Measurements from ENCODE around the gene YLPM1. TPM values are rescaled to one million over a fixed set of nuclear protein-coding genes. Genes with fewer than 3 reads are reported as not detected.
A peak's percentile ranks its signal among the peaks of the same experiment; 100 is the strongest.

Gene YLPM1
- total RNA-seq, 1 donor from 2014 or later = 88.3 TPM

DNA sequence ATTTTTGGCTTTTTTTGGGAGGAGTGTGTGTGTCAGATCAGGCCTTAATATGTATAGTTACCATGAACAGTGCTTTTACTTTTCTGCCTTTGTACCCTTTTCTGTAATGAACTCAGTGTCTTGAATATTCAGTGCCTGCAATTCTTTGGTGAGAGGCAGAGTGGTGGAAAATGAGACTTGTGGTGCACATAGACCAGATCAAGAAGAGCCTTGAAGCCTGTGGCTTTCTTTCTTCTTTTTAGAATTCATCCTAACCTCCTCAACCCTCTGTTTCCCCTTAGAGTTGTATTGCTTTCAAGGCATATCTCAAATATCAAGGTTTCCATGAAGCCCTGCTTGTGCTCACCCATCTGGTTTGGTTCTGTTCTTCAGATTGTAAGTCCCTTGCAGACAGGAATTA, 2.6 kb downstream of the YLPM1 start:
- Mint-ChIP-seq H3K27ac (ENCODE audit: unreplicated experiment) (peak overlapping the region; percentile 50), H3K9me3 (ENCODE audit: unreplicated experiment) (no peaks in the 10 kb centered on the region), H3K4me1 (ENCODE audit: unreplicated experiment) (peaks cover 49% of the 10 kb centered on the region), H3K36me3 (ENCODE audit: unreplicated experiment) (peaks cover 9% of the 10 kb centered on the region), H3K4me3 (ENCODE audit: unreplicated experiment) (peak overlapping the region; percentile 90), H3K27me3 (ENCODE audit: unreplicated experiment) (no peaks in the 10 kb centered on the region)
- TF ChIP-seq, protein P1, sequence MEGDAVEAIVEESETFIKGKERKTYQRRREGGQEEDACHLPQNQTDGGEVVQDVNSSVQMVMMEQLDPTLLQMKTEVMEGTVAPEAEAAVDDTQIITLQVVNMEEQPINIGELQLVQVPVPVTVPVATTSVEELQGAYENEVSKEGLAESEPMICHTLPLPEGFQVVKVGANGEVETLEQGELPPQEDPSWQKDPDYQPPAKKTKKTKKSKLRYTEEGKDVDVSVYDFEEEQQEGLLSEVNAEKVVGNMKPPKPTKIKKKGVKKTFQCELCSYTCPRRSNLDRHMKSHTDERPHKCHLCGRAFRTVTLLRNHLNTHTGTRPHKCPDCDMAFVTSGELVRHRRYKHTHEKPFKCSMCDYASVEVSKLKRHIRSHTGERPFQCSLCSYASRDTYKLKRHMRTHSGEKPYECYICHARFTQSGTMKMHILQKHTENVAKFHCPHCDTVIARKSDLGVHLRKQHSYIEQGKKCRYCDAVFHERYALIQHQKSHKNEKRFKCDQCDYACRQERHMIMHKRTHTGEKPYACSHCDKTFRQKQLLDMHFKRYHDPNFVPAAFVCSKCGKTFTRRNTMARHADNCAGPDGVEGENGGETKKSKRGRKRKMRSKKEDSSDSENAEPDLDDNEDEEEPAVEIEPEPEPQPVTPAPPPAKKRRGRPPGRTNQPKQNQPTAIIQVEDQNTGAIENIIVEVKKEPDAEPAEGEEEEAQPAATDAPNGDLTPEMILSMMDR (IDR thresholded peaks at IDR 0.05) = no peak
- DNase-seq (ENCODE audit: extremely low spot score, unreplicated experiment) = no peak

DNA sequence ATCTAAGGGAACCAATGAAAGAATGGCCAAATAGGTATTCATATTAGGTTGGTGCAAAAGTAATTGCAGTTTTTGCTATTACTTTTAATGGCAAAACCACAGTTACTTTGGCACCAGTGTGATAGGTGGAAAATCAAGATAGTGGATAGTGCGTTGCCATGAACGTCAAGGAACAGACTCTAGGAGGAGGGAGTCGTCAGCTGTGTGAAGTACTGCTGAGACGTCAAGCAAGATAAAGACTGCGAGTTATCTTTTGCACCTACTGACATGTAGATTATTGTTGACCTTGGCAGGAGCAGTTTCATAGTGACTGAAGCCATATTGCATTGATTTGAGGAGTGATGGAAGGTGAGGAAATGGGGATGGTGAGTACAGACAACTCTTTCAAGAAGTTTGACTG, 8.3 kb downstream of the YLPM1 start:
- Mint-ChIP-seq H3K4me1 (ENCODE audit: unreplicated experiment) (peaks cover 22% of the 10 kb centered on the region), H3K27me3 (ENCODE audit: unreplicated experiment) (no peaks in the 10 kb centered on the region), H3K36me3 (ENCODE audit: unreplicated experiment) (peaks cover 16% of the 10 kb centered on the region), H3K9me3 (ENCODE audit: unreplicated experiment) (no peaks in the 10 kb centered on the region), H3K27ac (ENCODE audit: unreplicated experiment) (no peak overlapping the region), H3K4me3 (ENCODE audit: unreplicated experiment) (no peak overlapping the region)
- TF ChIP-seq, protein P1 (IDR thresholded peaks at IDR 0.05) = no peak
- no peak for DNase-seq (ENCODE audit: extremely low spot score, unreplicated experiment)

DNA sequence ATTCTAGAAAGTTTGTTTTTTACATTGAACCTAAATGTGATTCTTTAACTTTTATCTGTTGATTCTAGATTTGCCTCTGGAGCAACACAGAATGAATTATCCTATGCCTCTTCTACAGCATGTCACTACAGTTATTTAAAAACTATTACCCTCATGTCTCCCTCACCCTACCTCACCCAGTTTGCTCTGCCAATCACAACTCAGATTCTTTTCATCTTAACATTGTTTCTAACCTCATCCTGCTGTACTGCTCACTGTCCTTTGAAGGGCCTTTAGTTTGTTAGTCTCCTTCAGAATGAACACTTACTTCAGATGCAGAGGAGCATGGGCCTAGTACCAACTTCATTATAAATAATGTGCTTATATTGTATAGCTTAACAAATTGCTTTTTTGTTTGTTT, 21.5 kb downstream of the YLPM1 start:
- Mint-ChIP-seq H3K4me1 (ENCODE audit: unreplicated experiment) (peaks cover 5% of the 10 kb centered on the region), H3K27ac (ENCODE audit: unreplicated experiment) (no peak overlapping the region), H3K4me3 (ENCODE audit: unreplicated experiment) (no peak overlapping the region), H3K27me3 (ENCODE audit: unreplicated experiment) (no peaks in the 10 kb centered on the region), H3K36me3 (ENCODE audit: unreplicated experiment) (peaks cover 56% of the 10 kb centered on the region), H3K9me3 (ENCODE audit: unreplicated experiment) (no peaks in the 10 kb centered on the region)
- TF ChIP-seq, protein P1 (IDR thresholded peaks at IDR 0.05) = no peak
- no peak for DNase-seq (ENCODE audit: extremely low spot score, unreplicated experiment)

DNA sequence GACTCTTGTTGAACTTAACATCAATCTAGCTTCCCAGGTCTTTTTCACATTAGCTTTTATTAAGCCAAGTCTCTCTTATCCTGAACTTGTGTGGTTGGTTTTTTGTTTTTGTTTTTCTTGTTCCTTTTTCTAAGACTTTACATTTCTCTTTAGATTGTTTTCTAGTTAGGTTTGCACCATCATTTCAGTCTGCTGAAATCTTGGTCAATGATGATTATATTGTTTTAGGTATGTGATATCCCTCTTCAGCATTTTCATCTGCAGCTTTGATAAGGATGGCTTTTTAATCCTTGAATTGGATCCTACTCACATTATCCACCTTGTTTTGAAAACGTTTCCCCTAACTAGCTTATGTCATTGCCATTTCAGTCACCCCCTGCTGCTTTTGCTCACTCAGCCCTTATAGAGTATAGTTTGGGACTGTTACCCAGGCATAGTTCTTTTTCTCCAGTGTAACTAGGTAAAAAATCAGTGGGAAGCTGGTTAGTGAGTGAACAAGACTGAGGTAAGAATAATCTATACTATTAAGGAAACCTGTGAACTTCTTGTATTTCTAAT, 22.0 kb downstream of the YLPM1 start:
- no peak for DNase-seq (ENCODE audit: extremely low spot score, unreplicated experiment)
- TF ChIP-seq, protein P1 (IDR thresholded peaks at IDR 0.05) = no peak
- Mint-ChIP-seq H3K27ac (ENCODE audit: unreplicated experiment) (no peak overlapping the region), H3K36me3 (ENCODE audit: unreplicated experiment) (peaks cover 53% of the 10 kb centered on the region), H3K4me1 (ENCODE audit: unreplicated experiment) (peaks cover 5% of the 10 kb centered on the region), H3K4me3 (ENCODE audit: unreplicated experiment) (no peak overlapping the region), H3K27me3 (ENCODE audit: unreplicated experiment) (no peaks in the 10 kb centered on the region), H3K9me3 (ENCODE audit: unreplicated experiment) (no peaks in the 10 kb centered on the region)

DNA sequence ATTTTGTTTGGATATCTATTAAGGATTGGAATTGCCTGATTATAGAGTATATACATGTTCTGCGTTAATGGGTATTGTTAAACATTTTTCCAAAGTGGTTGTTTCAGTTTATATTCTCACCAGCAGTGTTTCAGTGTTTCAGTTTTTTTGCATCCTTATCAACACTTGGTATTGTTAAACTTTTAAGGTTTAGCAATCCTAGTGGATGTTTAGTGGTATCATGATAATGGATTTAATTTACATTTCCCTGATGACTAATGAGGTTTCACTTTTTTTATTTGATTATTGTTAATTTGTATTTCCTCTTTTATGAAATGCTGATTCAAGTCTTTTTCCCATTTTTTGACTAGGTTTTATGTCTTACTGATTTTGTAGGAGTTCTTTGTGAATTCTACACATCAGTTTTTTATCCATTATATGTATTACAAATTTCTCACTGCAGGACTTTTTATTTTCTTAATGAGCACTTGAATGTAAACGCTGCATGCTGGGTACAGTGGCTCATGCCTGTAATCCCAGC, 23.7 kb downstream of the YLPM1 start:
- no peak overlapping the region for H3K4me3 Mint-ChIP-seq (ENCODE audit: unreplicated experiment)
- H3K27ac Mint-ChIP-seq (ENCODE audit: unreplicated experiment) = no peak overlapping the region
- no peaks in the 10 kb centered on the region for H3K27me3 Mint-ChIP-seq (ENCODE audit: unreplicated experiment)
- H3K9me3 Mint-ChIP-seq (ENCODE audit: unreplicated experiment) = no peaks in the 10 kb centered on the region
- peaks cover 6% of the 10 kb centered on the region for H3K4me1 Mint-ChIP-seq (ENCODE audit: unreplicated experiment)
- DNase-seq (ENCODE audit: extremely low spot score, unreplicated experiment) = no peak
- H3K36me3 Mint-ChIP-seq (ENCODE audit: unreplicated experiment) = peaks cover 44% of the 10 kb centered on the region
- TF ChIP-seq, protein P1 (IDR thresholded peaks at IDR 0.05) = no peak

All from osteocyte (in vitro differentiated cells).